ENCODE results near the gene TMEM242. TPM values are rescaled to one million over a fixed set of nuclear protein-coding genes. Genes with fewer than 3 reads are reported as not detected.

TMEM242 gene
- total and polyA plus RNA-seq, 2 of the 13 experiments (the other 11 are each of a cell fraction or from before 2014, with no cell fraction given), result 5.6 to 11.1 TPM

DNA sequence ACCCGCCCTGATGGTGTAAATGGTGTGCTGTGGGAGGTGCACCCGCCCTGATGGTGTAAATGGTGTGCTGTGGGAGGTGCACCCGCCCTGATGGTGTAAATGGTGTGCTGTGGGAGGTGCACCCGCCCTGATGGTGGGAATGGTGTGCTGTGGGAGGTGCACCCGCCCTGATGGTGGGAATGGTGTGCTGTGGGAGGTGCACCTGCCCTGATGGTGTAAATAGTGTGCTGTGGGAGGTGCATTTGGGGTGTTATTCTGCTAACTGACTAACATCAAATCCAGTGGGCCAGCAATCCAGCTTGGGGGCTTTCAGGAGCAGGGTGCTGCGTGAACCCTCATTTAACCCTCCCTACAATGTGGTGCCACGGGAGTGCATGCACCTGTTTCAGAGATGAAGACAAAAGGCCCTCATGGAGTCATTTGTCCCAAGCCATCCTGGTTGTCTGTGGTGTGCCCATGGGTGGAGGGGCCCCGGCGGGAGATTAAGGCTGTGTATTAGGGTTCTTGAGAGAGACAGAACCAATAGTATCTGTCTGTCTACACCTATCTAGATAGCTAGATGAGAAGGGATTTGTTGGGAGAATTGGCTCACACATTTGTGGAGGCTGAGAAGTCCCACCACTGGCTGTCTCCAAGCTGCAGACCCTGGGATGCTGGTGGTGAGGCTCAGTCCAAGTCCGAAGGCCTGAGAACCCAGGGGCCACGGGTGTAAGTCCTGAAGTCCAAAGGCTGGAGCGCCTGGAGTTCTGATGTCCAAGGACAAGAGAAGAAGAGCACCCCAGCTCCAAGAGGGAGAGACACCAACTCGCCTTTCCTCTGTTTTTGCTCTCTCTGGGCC, 39.2 kb downstream of the TMEM242 start:
- CTCF ChIA-PET (ENCODE audit: low intra/inter-chr PET ratio, low total read pairs), result no interaction called here
- in situ Hi-C loops (cut with HindIII; ENCODE audit: extremely low pct_ligation_motif_present, low pct_unique_long_range_greater_than_20kb) (no loop called here), intact Hi-C loops (cut with micrococcal nuclease; ENCODE audit: unreplicated experiment) (no loop called here)
- no peak overlapping the region for H3K4me2 ChIP-seq (ENCODE audit: low read depth, low read length)
- no peak overlapping the region for H3K9ac ChIP-seq (ENCODE audit: insufficient read depth, low read depth, low read length)
- BruUV-seq (replicated peaks), result no TSS peak
- 57% methylated on average over 6 of the region's 13 CpGs for WGBS (ENCODE audit: low lambda C conversion rate)
- no peak for DNase-seq (ENCODE audit: low spot score)
- no peaks in the 10 kb centered on the region for H3K27me3 ChIP-seq (ENCODE audit: control insufficient read depth in 1 of 2, insufficient read depth in 2 of 2, low read length in 2 of 2)
- POLR2A ChIA-PET, result interaction anchor here (1.1 kb wide), 1 partner anchor 8 kb away, joined by 3 read pairs; no protein-coding TSS in a partner anchor
- H3K4me1 ChIP-seq (ENCODE audit: insufficient read depth, low read length), result peaks cover 17% of the 10 kb centered on the region
- TF ChIP-seq KDM2A (CRISPR knock-in tag; IDR thresholded peaks at IDR 0.05; ENCODE audit: borderline replicate concordance, low read depth) (no peak), ARNT (IDR thresholded peaks at IDR 0.05) (no peak), RARA (CRISPR knock-in tag; IDR thresholded peaks at IDR 0.05) (no peak), HNF4A (CRISPR knock-in tag; IDR thresholded peaks at IDR 0.05) (0 out of 2 replicates have a peak, but pooled peaks have one; percentile 6)
- TF ChIP-seq, protein P1, sequence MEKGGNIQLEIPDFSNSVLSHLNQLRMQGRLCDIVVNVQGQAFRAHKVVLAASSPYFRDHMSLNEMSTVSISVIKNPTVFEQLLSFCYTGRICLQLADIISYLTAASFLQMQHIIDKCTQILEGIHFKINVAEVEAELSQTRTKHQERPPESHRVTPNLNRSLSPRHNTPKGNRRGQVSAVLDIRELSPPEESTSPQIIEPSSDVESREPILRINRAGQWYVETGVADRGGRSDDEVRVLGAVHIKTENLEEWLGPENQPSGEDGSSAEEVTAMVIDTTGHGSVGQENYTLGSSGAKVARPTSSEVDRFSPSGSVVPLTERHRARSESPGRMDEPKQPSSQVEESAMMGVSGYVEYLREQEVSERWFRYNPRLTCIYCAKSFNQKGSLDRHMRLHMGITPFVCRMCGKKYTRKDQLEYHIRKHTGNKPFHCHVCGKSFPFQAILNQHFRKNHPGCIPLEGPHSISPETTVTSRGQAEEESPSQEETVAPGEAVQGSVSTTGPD (CRISPR knock-in tag; IDR thresholded peaks at IDR 0.05), result no peak
- no peaks in the 10 kb centered on the region; a peak in 1 of 5 replicates for H3K36me3 ChIP-seq (replicated peaks in 1 of 2; ENCODE audit: control insufficient read depth in 1 of 2, insufficient read depth in 2 of 2, low read length in 2 of 2)
- H3K4me3 ChIP-seq (replicated peaks in 1 of 3; ENCODE audit: insufficient read depth in 1 of 3, low read depth in 2 of 3, low read length in 3 of 3), result no peak overlapping the region
- H2AFZ ChIP-seq (ENCODE audit: low read length), result no peak overlapping the region
- H3K27ac ChIP-seq (ENCODE audit: extremely low read length, insufficient read depth, low read length), result no peak overlapping the region
- no peak for FAIRE-seq
- no peak for ATAC-seq
- no peaks in the 10 kb centered on the region for H4K20me1 ChIP-seq (ENCODE audit: insufficient read depth, low read length)
- no peaks in the 10 kb centered on the region for H3K9me3 ChIP-seq (ENCODE audit: low read length)
- no peaks in the 10 kb centered on the region for H3K79me2 ChIP-seq (ENCODE audit: insufficient read depth, low read length)

DNA sequence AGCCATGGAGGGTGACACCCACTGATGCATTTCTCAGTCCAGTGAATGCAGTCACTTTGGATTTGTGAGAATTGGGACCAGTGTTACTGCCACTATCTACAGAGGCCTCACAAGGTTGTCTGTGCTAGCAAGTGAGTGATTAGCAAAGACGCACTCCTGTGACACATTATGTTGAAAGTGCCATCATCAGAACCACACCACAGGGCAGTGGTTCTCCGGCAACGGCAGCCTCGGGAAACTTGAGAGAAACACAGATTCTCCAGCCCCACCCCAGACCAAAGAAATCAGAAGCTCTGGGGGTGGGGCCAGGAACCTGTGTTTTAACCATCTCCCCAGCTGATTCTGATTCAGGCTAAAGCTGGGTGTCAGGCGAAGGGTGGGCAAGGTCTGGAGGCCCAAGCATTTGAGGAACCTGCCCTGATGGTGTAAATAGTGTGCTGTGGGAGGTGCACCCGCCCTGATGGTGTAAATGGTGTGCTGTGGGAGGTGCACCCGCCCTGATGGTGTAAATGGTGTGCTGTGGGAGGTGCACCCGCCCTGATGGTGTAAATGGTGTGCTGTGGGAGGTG, 39.9 kb downstream of the TMEM242 start:
- Histone ChIP-seq H3K4me2 (ENCODE audit: low read depth, low read length) (no peak overlapping the region), H3K27me3 (ENCODE audit: control insufficient read depth in 1 of 2, insufficient read depth in 2 of 2, low read length in 2 of 2) (no peaks in the 10 kb centered on the region), H3K4me3 (replicated peaks in 1 of 3; ENCODE audit: insufficient read depth in 1 of 3, low read depth in 2 of 3, low read length in 3 of 3) (no peak overlapping the region), H3K4me1 (ENCODE audit: insufficient read depth, low read length) (peaks cover 17% of the 10 kb centered on the region), H4K20me1 (ENCODE audit: insufficient read depth, low read length) (no peaks in the 10 kb centered on the region), H3K9ac (ENCODE audit: insufficient read depth, low read depth, low read length) (no peak overlapping the region), H2AFZ (ENCODE audit: low read length) (no peak overlapping the region), H3K36me3 (replicated peaks in 1 of 2; ENCODE audit: control insufficient read depth in 1 of 2, insufficient read depth in 2 of 2, low read length in 2 of 2) (no peaks in the 10 kb centered on the region; a peak in 1 of 5 replicates), H3K9me3 (ENCODE audit: low read length) (no peaks in the 10 kb centered on the region), H3K79me2 (ENCODE audit: insufficient read depth, low read length) (no peaks in the 10 kb centered on the region), H3K27ac (ENCODE audit: extremely low read length, insufficient read depth, low read length) (no peak overlapping the region)
- FAIRE-seq (no peak), DNase-seq (ENCODE audit: low spot score) (no peak), ATAC-seq (peak; percentile 10; the same call in 1 of the 3 replicates)
- intact Hi-C loops (cut with micrococcal nuclease; ENCODE audit: unreplicated experiment), result no loop called here
- ChIA-PET POLR2A (no interaction called here), CTCF (ENCODE audit: low intra/inter-chr PET ratio, low total read pairs) (no interaction called here)
- TF ChIP-seq ZZZ3 (CRISPR knock-in tag; IDR thresholded peaks at IDR 0.05; ENCODE audit: borderline replicate concordance) (no peak), ZNF703 (CRISPR knock-in tag; IDR thresholded peaks at IDR 0.05; ENCODE audit: borderline replicate concordance) (no peak), RFX1 (IDR thresholded peaks at IDR 0.05) (no peak), RAD51 (IDR thresholded peaks at IDR 0.05; ENCODE audit: borderline replicate concordance) (no peak)
- TF ChIP-seq, protein P2, sequence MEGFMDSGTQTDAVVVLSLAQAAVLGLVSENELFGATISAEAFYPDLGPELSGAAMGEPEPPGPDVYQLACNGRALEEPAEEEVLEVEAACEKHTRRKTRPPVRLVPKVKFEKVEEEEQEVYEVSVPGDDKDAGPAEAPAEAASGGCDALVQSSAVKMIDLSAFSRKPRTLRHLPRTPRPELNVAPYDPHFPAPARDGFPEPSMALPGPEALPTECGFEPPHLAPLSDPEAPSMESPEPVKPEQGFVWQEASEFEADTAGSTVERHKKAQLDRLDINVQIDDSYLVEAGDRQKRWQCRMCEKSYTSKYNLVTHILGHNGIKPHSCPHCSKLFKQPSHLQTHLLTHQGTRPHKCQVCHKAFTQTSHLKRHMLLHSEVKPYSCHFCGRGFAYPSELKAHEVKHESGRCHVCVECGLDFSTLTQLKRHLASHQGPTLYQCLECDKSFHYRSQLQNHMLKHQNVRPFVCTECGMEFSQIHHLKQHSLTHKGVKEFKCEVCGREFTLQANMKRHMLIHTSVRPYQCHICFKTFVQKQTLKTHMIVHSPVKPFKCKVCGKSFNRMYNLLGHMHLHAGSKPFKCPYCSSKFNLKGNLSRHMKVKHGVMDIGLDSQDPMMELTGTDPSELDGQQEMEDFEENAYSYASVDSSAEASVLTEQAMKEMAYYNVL (CRISPR knock-in tag; IDR thresholded peaks at IDR 0.05; ENCODE audit: borderline replicate concordance), result no peak
- TF ChIP-seq, protein P3, sequence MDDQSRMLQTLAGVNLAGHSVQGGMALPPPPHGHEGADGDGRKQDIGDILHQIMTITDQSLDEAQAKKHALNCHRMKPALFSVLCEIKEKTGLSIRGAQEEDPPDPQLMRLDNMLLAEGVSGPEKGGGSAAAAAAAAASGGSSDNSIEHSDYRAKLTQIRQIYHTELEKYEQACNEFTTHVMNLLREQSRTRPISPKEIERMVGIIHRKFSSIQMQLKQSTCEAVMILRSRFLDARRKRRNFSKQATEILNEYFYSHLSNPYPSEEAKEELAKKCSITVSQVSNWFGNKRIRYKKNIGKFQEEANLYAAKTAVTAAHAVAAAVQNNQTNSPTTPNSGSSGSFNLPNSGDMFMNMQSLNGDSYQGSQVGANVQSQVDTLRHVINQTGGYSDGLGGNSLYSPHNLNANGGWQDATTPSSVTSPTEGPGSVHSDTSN (CRISPR knock-in tag; IDR thresholded peaks at IDR 0.05; ENCODE audit: borderline replicate concordance), result no peak
- TF ChIP-seq, protein P4, sequence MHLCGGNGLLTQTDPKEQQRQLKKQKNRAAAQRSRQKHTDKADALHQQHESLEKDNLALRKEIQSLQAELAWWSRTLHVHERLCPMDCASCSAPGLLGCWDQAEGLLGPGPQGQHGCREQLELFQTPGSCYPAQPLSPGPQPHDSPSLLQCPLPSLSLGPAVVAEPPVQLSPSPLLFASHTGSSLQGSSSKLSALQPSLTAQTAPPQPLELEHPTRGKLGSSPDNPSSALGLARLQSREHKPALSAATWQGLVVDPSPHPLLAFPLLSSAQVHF (CRISPR knock-in tag; IDR thresholded peaks at IDR 0.05), result no peak
- no TSS peak for BruUV-seq (replicated peaks)
- WGBS (ENCODE audit: low lambda C conversion rate), result 50% methylated on average over 5 of the region's 8 CpGs
- in situ Hi-C loops (cut with HindIII; ENCODE audit: extremely low pct_ligation_motif_present, low pct_unique_long_range_greater_than_20kb), result no loop called here
